Gastroesophageal sphincter (tissue), 3 donors: ENCODE measurements around the gene TESK2.

ENCODE experiments used
- POLR2A ChIP-seq, 2 donors: fragments of 450-650 bp; IDR thresholded peaks; one replicate each; pipeline ENCODE4 v1.6.1; 2017; ENCODE audit warnings: antibody characterized with exemption in 2 of 2, mild to moderate bottlenecking in 2 of 2, moderate library complexity in 1 of 2
- POLR2AphosphoS5 ChIP-seq: sonication (generic); formaldehyde crosslinking; IDR thresholded peaks from one replicate; pipeline ENCODE4 v1.6.1; 2017; ENCODE audit warnings: antibody characterized with exemption
- TF ChIP-seq, protein P1 (sequence below), 4 experiments: fragments of 200-600 bp in 2 of 4; fragments of 450-650 bp in 2 of 4; sonication (generic) in 1 of 4; IDR thresholded peaks; one replicate each; pipeline ENCODE4 v1.5.1; 2017 to 2019; ENCODE audit warnings: antibody characterized with exemption in 4 of 4, mild to moderate bottlenecking in 2 of 4, moderate library complexity in 2 of 4

DNA sequence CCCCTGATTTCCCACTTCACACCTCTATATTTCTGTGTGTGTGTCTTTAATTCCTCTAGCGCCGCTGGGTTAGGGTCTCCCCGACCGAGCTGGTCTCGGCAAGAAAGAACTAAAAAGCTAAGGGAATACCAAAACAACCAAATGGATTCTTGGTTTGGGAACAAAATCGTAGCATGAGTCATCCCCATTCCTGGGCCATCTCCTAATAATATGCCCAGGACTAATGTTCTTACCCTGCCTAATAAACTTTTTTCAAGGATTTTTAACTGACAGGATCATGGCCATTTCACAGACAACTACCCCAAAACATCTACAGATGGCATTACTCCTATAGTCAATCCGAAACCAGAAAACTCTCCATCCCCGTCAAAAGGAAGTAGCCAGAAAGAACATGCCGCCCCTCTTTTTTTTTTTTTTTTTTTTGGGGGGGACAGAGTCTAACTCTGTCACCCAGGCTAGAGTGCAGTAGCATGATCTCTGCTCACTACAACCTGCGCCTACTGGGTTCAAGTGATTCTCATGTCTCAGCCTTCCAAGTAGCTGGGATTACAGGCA lies 168.4 kb downstream of the TESK2 start:
- TF ChIP-seq POLR2AphosphoS5 (no peak), POLR2A (IDR thresholded peaks at IDR 0.05) (no peak)
- TF ChIP-seq, protein P1, sequence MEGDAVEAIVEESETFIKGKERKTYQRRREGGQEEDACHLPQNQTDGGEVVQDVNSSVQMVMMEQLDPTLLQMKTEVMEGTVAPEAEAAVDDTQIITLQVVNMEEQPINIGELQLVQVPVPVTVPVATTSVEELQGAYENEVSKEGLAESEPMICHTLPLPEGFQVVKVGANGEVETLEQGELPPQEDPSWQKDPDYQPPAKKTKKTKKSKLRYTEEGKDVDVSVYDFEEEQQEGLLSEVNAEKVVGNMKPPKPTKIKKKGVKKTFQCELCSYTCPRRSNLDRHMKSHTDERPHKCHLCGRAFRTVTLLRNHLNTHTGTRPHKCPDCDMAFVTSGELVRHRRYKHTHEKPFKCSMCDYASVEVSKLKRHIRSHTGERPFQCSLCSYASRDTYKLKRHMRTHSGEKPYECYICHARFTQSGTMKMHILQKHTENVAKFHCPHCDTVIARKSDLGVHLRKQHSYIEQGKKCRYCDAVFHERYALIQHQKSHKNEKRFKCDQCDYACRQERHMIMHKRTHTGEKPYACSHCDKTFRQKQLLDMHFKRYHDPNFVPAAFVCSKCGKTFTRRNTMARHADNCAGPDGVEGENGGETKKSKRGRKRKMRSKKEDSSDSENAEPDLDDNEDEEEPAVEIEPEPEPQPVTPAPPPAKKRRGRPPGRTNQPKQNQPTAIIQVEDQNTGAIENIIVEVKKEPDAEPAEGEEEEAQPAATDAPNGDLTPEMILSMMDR (IDR thresholded peaks at IDR 0.05) = no peak
